Glutamatergic neuron (in vitro differentiated cells): ENCODE measurements around the gene RARB. TPM values are rescaled to one million over a fixed set of nuclear protein-coding genes. Genes with fewer than 3 reads are reported as not detected.

Experiments used
- DNase-seq: peaks from one replicate; pipeline ENCODE4 v3.0.0; 2022
- H3K27ac Mint-ChIP-seq: one replicate; pipeline ENCODE4 v1.8.0; 2020; ENCODE audit warnings: mild to moderate bottlenecking, mixed read lengths, inconsistent platforms; ENCODE audit not compliant: unreplicated experiment
- H3K27me3 Mint-ChIP-seq: one replicate; pipeline ENCODE4 v1.8.0; 2020; ENCODE audit warnings: mild to moderate bottlenecking, moderate library complexity, mixed read lengths, inconsistent platforms; ENCODE audit not compliant: unreplicated experiment
- H3K36me3 Mint-ChIP-seq: one replicate; pipeline ENCODE4 v1.8.0; 2020; ENCODE audit warnings: mild to moderate bottlenecking, mixed read lengths, inconsistent platforms; ENCODE audit not compliant: unreplicated experiment
- H3K4me1 Mint-ChIP-seq: one replicate; pipeline ENCODE4 v1.8.0; 2020; ENCODE audit warnings: mild to moderate bottlenecking, low read depth, mixed read lengths, inconsistent platforms; ENCODE audit not compliant: unreplicated experiment
- H3K4me3 Mint-ChIP-seq: one replicate; pipeline ENCODE4 v1.8.0; 2020; ENCODE audit warnings: mild to moderate bottlenecking, mixed read lengths, inconsistent platforms; ENCODE audit not compliant: unreplicated experiment
- H3K9me3 Mint-ChIP-seq: one replicate; pipeline ENCODE4 v1.8.0; 2020; ENCODE audit warnings: mild to moderate bottlenecking, moderate library complexity, mixed read lengths, inconsistent platforms; ENCODE audit not compliant: unreplicated experiment
- CTCF ChIP-seq: fragments of 200-600 bp; sonication (generic); IDR thresholded peaks from one replicate; pipeline ENCODE4 v1.5.0; 2021; ENCODE audit not compliant: partially characterized antibody, unreplicated experiment
- total RNA-seq: library from RNA; stranded (reverse); fragmentation: NEBNext Ultra II Directional; extraction: Animal tissue kit (Norgen Biotek cat#: 25700); gene quantifications from one replicate; pipeline ENCODE4 v1.2.1, GENCODE V29; 2021; ENCODE audit not compliant: unreplicated experiment

RARB gene
- total RNA-seq, 1 donor from 2014 or later, result 1.2 TPM

- Mint-ChIP-seq H3K4me3 (no peak overlapping the region), H3K27ac (no peak overlapping the region), H3K27me3 (peaks cover 2% of the 10 kb centered on the region), H3K4me1 (peaks cover 12% of the 10 kb centered on the region), H3K36me3 (peaks cover 6% of the 10 kb centered on the region), H3K9me3 (no peaks in the 10 kb centered on the region)
- TF ChIP-seq CTCF, result no peak
- no peak for DNase-seq
Observed at GRCh38 chr3:25575001-25575400, 146.9 kb downstream of the RARB start.

GRCh38 chr3:25576146-25576545 is 148.1 kb downstream of the RARB start:
- DNase-seq, result no peak
- TF ChIP-seq CTCF, result no peak
- H3K36me3 Mint-ChIP-seq, result peaks cover 6% of the 10 kb centered on the region
- no peaks in the 10 kb centered on the region for H3K9me3 Mint-ChIP-seq
- H3K27me3 Mint-ChIP-seq, result peaks cover 2% of the 10 kb centered on the region
- H3K4me3 Mint-ChIP-seq, result no peak overlapping the region
- H3K4me1 Mint-ChIP-seq, result peaks cover 7% of the 10 kb centered on the region
- no peak overlapping the region for H3K27ac Mint-ChIP-seq

- no peak overlapping the region for H3K4me3 Mint-ChIP-seq
- H3K4me1 Mint-ChIP-seq, result peaks cover 7% of the 10 kb centered on the region
- H3K36me3 Mint-ChIP-seq, result peaks cover 10% of the 10 kb centered on the region
- H3K27ac Mint-ChIP-seq, result no peak overlapping the region
- peak; percentile 13 for TF ChIP-seq CTCF
- H3K27me3 Mint-ChIP-seq, result peaks cover 4% of the 10 kb centered on the region
- peaks cover 1% of the 10 kb centered on the region for H3K9me3 Mint-ChIP-seq
- DNase-seq, result no peak
Observed at GRCh38 chr3:25576831-25577454, 148.9 kb downstream of the RARB start.

GRCh38 chr3:25578059-25578458 is 150.0 kb downstream of the RARB start:
- TF ChIP-seq CTCF, result no peak
- Mint-ChIP-seq H3K27ac (no peak overlapping the region), H3K36me3 (peaks cover 17% of the 10 kb centered on the region), H3K4me3 (no peak overlapping the region), H3K4me1 (peaks cover 7% of the 10 kb centered on the region), H3K9me3 (peaks cover 4% of the 10 kb centered on the region), H3K27me3 (peaks cover 4% of the 10 kb centered on the region)
- no peak for DNase-seq

- H3K9me3 Mint-ChIP-seq, result peaks cover 4% of the 10 kb centered on the region
- H3K4me1 Mint-ChIP-seq, result no peaks in the 10 kb centered on the region
- no peak overlapping the region for H3K27ac Mint-ChIP-seq
- TF ChIP-seq CTCF, result no peak
- peaks cover 2% of the 10 kb centered on the region for H3K27me3 Mint-ChIP-seq
- H3K4me3 Mint-ChIP-seq, result no peak overlapping the region
- H3K36me3 Mint-ChIP-seq, result peaks cover 14% of the 10 kb centered on the region
- no peak for DNase-seq
Observed at GRCh38 chr3:25580534-25580933, 152.5 kb downstream of the RARB start.
